Cardiac muscle cell (in vitro differentiated cells and primary cell): ENCODE results near the gene BLOC1S3. TPM values are rescaled to one million over a fixed set of nuclear protein-coding genes. Genes with fewer than 3 reads are reported as not detected.

Experiments
- DNase-seq, 2 donors: peaks; one replicate each; pipeline versions ENCODE4 v3.0.0 to v3.0.0-alpha.2; 2010 to 2017; ENCODE audit warnings: low read depth in 1 of 2, low spot score in 1 of 2
- H3K27ac ChIP-seq: fragments of 200-600 bp; sonication (generic); 2 replicates; pipeline ENCODE4 v1.5.1; 2016
- H3K27me3 ChIP-seq: fragments of 200-600 bp; sonication (generic); 2 replicates; pipeline ENCODE4 v1.6.0; 2016; ENCODE audit warnings: control low read depth
- H3K36me3 ChIP-seq: fragments of 200-600 bp; sonication (generic); 2 replicates; pipeline ENCODE4 v1.5.1; 2016; ENCODE audit warnings: control low read depth
- H3K4me1 ChIP-seq: fragments of 200-600 bp; sonication (generic); 2 replicates; pipeline ENCODE4 v1.8.1; 2017; ENCODE audit warnings: low read depth, mild to moderate bottlenecking, mixed run types
- H3K4me3 ChIP-seq: fragments of 200-600 bp; sonication (generic); 2 replicates; pipeline ENCODE4 v1.5.1; 2016; ENCODE audit warnings: mild to moderate bottlenecking
- H3K9me3 ChIP-seq: fragments of 200-600 bp; sonication (generic); 2 replicates; pipeline ENCODE4 v1.5.1; 2017; ENCODE audit warnings: low read depth, mild to moderate bottlenecking, control low read depth
- polyA plus RNA-seq: library from polyadenylated mRNA; unstranded; fragments of >200 nt; fragmentation: Nextera tagmentation; extraction: Ambion mirVana; gene quantifications from 2 replicates; pipeline ENCODE4 v1.2.1, GENCODE V29; 2016
- total RNA-seq: library from RNA; depleted of rRNA; stranded (reverse); fragments of >200 nt; gene quantifications from 2 replicates; pipeline ENCODE4 v1.2.3, GENCODE V29; 2016
- TF ChIP-seq, protein P1 (sequence below): IDR thresholded peaks from 2 replicates; pipeline ENCODE4 v1.5.1; 2012; ENCODE audit warnings: low read depth, mild to moderate bottlenecking, low read length

The BLOC1S3 gene
- total and polyA plus RNA-seq, 2 experiments from 2014 or later, result 6.5 to 8.2 TPM

- no peaks in the 10 kb centered on the region for H3K9me3 ChIP-seq
- peaks cover 15% of the 10 kb centered on the region for H3K4me1 ChIP-seq
- TF ChIP-seq, protein P1, sequence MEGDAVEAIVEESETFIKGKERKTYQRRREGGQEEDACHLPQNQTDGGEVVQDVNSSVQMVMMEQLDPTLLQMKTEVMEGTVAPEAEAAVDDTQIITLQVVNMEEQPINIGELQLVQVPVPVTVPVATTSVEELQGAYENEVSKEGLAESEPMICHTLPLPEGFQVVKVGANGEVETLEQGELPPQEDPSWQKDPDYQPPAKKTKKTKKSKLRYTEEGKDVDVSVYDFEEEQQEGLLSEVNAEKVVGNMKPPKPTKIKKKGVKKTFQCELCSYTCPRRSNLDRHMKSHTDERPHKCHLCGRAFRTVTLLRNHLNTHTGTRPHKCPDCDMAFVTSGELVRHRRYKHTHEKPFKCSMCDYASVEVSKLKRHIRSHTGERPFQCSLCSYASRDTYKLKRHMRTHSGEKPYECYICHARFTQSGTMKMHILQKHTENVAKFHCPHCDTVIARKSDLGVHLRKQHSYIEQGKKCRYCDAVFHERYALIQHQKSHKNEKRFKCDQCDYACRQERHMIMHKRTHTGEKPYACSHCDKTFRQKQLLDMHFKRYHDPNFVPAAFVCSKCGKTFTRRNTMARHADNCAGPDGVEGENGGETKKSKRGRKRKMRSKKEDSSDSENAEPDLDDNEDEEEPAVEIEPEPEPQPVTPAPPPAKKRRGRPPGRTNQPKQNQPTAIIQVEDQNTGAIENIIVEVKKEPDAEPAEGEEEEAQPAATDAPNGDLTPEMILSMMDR, result no peak
- H3K36me3 ChIP-seq, result no peaks in the 10 kb centered on the region
- peak overlapping the region; percentile 76 for H3K27ac ChIP-seq
- peaks cover 28% of the 10 kb centered on the region for H3K27me3 ChIP-seq
- H3K4me3 ChIP-seq, result no peak overlapping the region
- DNase-seq, result no peak
These were observed 29.5 kb upstream of the BLOC1S3 start for GRCh38 chr19:45149129-45149528.

DNA sequence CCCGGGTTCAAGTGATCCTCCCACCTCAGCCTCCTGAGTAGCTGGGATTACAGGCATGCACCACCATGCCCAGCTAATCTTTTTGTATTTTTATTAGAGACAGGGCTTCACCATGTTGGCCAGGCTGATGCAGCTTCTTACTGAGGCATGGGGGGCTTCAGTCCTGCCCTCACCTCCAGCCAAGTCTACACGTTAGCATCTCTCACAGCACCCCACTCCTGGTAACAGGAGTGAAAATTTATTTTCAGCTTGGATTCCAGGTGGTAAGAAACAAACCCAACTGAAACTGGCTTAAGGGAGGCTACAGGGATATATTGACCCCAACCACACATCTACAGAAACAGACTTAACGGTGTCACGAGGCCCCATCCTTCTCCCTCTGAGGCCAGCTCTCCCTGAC is 28.4 kb upstream of the BLOC1S3 start:
- no peak for DNase-seq
- Histone ChIP-seq H3K27me3 (peaks cover 32% of the 10 kb centered on the region), H3K4me3 (no peak overlapping the region), H3K27ac (peak overlapping the region; percentile 76), H3K36me3 (no peaks in the 10 kb centered on the region), H3K9me3 (no peaks in the 10 kb centered on the region), H3K4me1 (peaks cover 15% of the 10 kb centered on the region)
- TF ChIP-seq, protein P1, result no peak

- no peak overlapping the region for H3K27ac ChIP-seq
- H3K4me3 ChIP-seq, result no peak overlapping the region
- H3K9me3 ChIP-seq, result no peaks in the 10 kb centered on the region
- no peaks in the 10 kb centered on the region for H3K36me3 ChIP-seq
- no peak for DNase-seq
- H3K27me3 ChIP-seq, result peaks cover 32% of the 10 kb centered on the region
- TF ChIP-seq, protein P1, result no peak
- H3K4me1 ChIP-seq, result peaks cover 15% of the 10 kb centered on the region
These were observed 27.8 kb upstream of the BLOC1S3 start for GRCh38 chr19:45150751-45151281.

- DNase-seq, result no peak
- Histone ChIP-seq H3K27me3 (peaks cover 32% of the 10 kb centered on the region), H3K4me3 (no peak overlapping the region), H3K9me3 (no peaks in the 10 kb centered on the region), H3K27ac (no peak overlapping the region), H3K36me3 (no peaks in the 10 kb centered on the region), H3K4me1 (peaks cover 15% of the 10 kb centered on the region)
- TF ChIP-seq, protein P1, result no peak
These were observed 27.3 kb upstream of the BLOC1S3 start for GRCh38 chr19:45151320-45151719.

DNA sequence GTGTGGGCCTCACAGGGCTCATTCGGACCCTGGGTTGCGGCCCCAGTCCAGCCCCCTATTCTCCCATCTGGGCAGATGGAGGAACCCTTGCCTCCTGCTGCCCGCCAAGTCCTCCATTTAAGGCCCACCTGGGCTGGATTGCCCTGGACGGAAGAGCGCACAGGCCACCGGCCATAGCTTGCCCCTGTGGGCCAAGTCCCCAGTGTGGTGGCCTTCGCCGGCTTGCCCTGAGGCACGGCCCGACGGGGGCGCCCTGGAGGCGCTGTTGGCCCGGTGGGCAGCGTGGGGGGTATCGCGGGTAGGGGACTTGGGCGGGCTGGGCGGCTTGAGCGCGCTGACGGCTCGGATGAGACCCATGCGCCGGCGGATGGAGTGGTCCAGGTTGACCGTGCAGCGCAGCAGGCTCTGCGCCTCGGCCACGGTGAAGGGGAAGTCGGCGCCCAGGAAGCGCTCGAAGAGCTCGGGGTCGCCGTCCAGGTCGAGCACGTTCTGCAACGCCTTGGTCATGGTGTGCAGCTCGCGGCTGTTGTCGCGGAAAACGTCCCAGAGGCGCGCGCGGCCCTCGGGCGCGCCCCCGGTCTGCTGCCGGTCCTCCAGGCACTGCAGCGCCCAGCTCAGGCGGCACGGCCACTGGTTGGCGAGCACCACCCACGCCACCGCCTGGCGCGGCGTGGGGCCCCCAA is 26.6 kb upstream of the BLOC1S3 start:
- no peak overlapping the region for H3K4me3 ChIP-seq
- H3K27me3 ChIP-seq, result peaks cover 32% of the 10 kb centered on the region
- H3K36me3 ChIP-seq, result no peaks in the 10 kb centered on the region
- no peak overlapping the region for H3K27ac ChIP-seq
- no peaks in the 10 kb centered on the region for H3K9me3 ChIP-seq
- TF ChIP-seq, protein P1, result no peak
- peaks cover 15% of the 10 kb centered on the region for H3K4me1 ChIP-seq
- no peak for DNase-seq
